GM19043 (cell line): Measurements from ENCODE around the gene NBPF9.
"Not testable (repeated sequence)": the region's sequence is repeated elsewhere in the genome, so short reads cannot be mapped to it uniquely, and the experiment has no call there.

ENCODE experiments used
- ATAC-seq: cut with Tn5 transposase; IDR thresholded peaks from one replicate; pipeline ENCODE4 v1.9.1; 2021; ENCODE audit warnings: low read depth; ENCODE audit not compliant: unreplicated experiment

NBPF9 gene

GRCh38 chr1:149013513-149013912 lies 89.8 kb downstream of the NBPF9 start:
- not testable (repeated sequence) for ATAC-seq

- ATAC-seq: not testable (repeated sequence)
Measured at GRCh38 chr1:149012599-149012998, 90.8 kb downstream of the NBPF9 start.

GRCh38 chr1:149009761-149010160 lies 93.6 kb downstream of the NBPF9 start:
- not testable (repeated sequence) for ATAC-seq

- ATAC-seq: not testable (repeated sequence)
Measured at GRCh38 chr1:149008769-149009168, 94.6 kb downstream of the NBPF9 start.

- ATAC-seq: not testable (repeated sequence)
Measured at GRCh38 chr1:149008326-149008725, 95.0 kb downstream of the NBPF9 start.
